Skeletal muscle tissue (tissue), 4 donors: ENCODE measurements around the gene SYNDIG1L. TPM values are rescaled to one million over a fixed set of nuclear protein-coding genes. Genes with fewer than 3 reads are reported as not detected.

ENCODE experiments used
- H3K27ac ChIP-seq: one replicate; pipeline ENCODE4 v1.7.0; 2013; ENCODE audit warnings: mild to moderate bottlenecking, low read depth, low read length, inconsistent platforms
- H3K27me3 ChIP-seq, 3 donors: one replicate each; pipeline ENCODE4 v1.7.0; 2013; ENCODE audit warnings: low read length in 3 of 3; ENCODE audit not compliant: control insufficient read depth in 3 of 3, insufficient read depth in 3 of 3
- H3K36me3 ChIP-seq, 3 donors: one replicate each; pipeline ENCODE4 v1.7.0; 2013; ENCODE audit warnings: low read length in 3 of 3; ENCODE audit not compliant: control insufficient read depth in 3 of 3, insufficient read depth in 3 of 3
- H3K4me1 ChIP-seq, 3 donors: one replicate each; pipeline ENCODE4 v1.7.0; 2013; ENCODE audit warnings: low read length in 3 of 3, mild to moderate bottlenecking in 3 of 3; ENCODE audit not compliant: control insufficient read depth in 3 of 3, insufficient read depth in 3 of 3
- H3K4me3 ChIP-seq, 3 donors: one replicate each; pipeline ENCODE4 v1.7.0; 2013; ENCODE audit warnings: low read length in 3 of 3
- H3K9ac ChIP-seq, 3 donors: one replicate each; pipeline ENCODE4 v1.7.0; 2013; ENCODE audit warnings: low read length in 3 of 3, mild to moderate bottlenecking in 3 of 3, moderate library complexity in 2 of 3, low read depth in 1 of 3
- H3K9me3 ChIP-seq, 3 donors: one replicate each; pipeline ENCODE4 v1.7.0; 2013; ENCODE audit warnings: low read length in 3 of 3; ENCODE audit not compliant: control insufficient read depth in 3 of 3
- total RNA-seq: library from RNA; depleted of rRNA; stranded (reverse); fragments of >200 nt; gene quantifications from one replicate; pipeline ENCODE4 v1.2.3, GENCODE V29; 2014
- donor health status: Osteomylitis.

The SYNDIG1L gene
- total RNA-seq, 1 donor from 2014 or later, result under 0.01 TPM

- H3K27me3 ChIP-seq, result peaks cover 0 to 4% (median 3%) of the 10 kb centered on the region in 3 donors
- H3K4me1 ChIP-seq, result no peaks in the 10 kb centered on the region
- no peak overlapping the region for H3K4me3 ChIP-seq
- no peaks in the 10 kb centered on the region for H3K9me3 ChIP-seq
- H3K36me3 ChIP-seq, result no peaks in the 10 kb centered on the region
- H3K27ac ChIP-seq, result no peak overlapping the region
- H3K9ac ChIP-seq, result no peak overlapping the region
Observed at GRCh38 chr14:74356892-74357575, 69.0 kb downstream of the SYNDIG1L start.

Other genes with a start within 250 kb of the SYNDIG1L start
- gene VSX2, start 186.8 kb downstream of the SYNDIG1L start, total RNA-seq, result not detected
- gene ABCD4, start 123.3 kb downstream of the SYNDIG1L start, total RNA-seq, result 28.7 TPM
- gene VRTN, start 77.7 kb downstream of the SYNDIG1L start, total RNA-seq, result not detected
- gene NPC2, start 67.1 kb upstream of the SYNDIG1L start, total RNA-seq, result 104 TPM
- 19.8 TPM for gene ISCA2, start 67.6 kb upstream of the SYNDIG1L start, total RNA-seq
- gene LTBP2, start 186.0 kb upstream of the SYNDIG1L start, total RNA-seq, result 12.0 TPM